GM19193 (cell line): ENCODE results near the gene SLC4A5.

ENCODE experiments used
- POLR2A ChIP-seq: IDR thresholded peaks from 4 replicates; pipeline ENCODE4 v1.6.1; 2011; ENCODE audit not compliant: insufficient read depth, insufficient read length; ENCODE audit errors: extremely low read depth

SLC4A5 gene

DNA sequence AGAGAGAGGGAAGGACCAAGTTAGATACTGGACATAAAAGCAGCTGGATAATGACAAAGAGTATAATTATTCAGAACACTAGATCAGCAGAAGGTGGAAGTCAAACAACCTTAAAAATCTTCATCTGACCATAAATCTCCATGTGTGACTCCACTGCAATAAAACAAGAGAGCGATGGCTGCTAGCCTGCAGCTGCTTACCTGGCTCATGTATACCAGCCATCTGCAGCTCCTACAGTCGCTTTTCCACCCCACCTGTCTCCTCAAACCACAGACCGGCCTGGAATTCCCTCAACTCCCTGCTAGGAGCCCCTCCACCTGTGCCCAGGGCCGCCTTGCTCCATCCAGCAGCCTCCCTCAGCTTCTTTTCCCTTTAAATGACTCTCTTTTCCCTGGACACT lies 64.5 kb downstream of the SLC4A5 start:
- no peak for TF ChIP-seq POLR2A

DNA sequence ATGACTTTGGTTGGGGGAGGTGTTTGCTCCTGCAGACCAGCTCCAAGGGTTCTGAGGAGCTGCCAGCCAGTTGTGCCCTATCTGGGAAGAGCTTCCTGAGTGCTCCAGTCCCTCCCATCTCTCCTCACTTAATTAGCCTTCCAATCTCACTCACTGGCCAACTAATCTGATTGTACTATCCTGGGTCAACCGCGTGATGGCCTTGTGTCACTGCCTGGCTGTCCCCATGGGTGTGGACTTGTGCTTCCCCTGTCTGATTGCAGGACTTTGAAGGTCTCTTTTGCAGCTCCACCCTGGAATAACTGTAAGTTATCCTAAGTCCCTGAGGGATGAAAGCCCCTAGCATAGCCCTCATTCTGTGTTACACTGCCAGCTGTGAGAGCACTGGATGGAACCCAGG lies 65.0 kb downstream of the SLC4A5 start:
- TF ChIP-seq POLR2A = no peak

DNA sequence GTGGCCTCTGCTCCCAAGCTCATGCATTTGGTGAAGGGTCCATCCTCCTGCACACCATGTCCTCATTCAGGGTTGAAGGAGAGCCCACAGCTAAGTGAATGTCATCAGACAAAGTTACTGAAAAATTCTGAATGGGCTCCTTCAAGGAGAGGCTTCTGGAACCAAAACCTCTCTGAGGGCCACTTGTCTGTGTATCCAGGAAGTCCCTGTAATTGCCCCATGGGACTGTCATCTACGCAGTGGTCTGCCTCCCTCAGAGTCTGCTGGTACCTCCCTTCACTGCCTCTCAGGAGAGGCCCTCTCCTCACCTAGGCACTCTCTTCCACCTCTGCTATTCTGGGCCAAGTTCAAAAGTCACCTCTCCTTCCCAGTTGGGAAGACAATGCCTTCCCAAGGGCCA lies 68.0 kb downstream of the SLC4A5 start:
- TF ChIP-seq POLR2A = no peak

DNA sequence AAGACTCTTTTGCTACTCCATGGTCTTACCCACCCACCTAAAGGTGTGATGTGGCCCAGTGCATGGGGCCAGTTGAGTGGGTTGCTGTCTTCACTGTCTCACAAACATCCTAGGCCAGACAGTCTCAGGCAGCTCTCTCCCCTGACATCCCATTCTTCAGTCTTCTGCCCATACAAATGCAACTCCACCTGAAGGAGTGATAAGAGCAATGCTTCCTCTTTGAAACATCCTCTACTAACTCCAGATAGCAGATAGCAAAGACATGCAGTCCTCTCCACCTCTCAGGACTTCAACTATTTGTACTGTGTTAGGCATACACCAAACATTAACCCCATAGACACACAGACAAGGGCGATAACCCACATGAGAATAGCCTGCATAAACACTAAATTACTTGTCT lies 73.5 kb downstream of the SLC4A5 start:
- no peak for TF ChIP-seq POLR2A

DNA sequence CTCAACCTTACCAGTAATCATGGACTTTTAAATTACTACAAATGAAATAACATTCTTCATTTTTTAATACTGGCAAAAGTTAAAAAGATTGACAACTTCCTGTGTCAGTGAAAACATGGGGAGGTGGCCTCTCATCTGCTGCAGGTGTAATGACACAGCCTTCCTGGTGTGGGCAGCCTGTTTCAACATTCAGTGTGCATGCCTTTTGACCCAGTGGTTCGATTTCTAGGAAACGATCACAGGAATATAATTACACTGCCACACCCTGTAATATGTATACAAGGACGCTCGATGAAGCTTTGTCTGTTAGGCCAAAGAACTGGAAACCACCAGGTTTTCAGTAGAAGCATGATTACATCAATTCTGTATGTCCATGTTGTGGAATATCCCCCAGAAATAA lies 76.1 kb downstream of the SLC4A5 start:
- no peak for TF ChIP-seq POLR2A

DNA sequence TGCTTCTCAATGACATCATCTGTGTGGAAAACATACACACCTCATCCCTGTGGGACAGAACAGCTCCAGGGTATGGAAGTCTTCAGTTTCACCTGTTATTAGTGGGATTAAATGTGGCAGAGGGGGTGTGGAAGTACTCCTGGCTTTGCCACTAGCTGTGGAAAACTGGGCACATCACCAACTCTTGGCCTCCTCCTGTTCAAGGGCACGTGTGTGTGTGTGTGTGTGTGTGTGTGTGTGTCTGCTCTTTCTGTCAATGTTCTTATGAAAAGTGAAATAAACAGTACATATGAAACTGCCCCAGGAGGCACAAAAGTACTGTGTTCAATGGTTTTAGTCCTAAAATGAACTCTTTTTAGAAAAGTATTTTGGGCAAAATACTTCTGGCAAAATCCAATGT lies 78.9 kb downstream of the SLC4A5 start:
- TF ChIP-seq POLR2A = no peak

DNA sequence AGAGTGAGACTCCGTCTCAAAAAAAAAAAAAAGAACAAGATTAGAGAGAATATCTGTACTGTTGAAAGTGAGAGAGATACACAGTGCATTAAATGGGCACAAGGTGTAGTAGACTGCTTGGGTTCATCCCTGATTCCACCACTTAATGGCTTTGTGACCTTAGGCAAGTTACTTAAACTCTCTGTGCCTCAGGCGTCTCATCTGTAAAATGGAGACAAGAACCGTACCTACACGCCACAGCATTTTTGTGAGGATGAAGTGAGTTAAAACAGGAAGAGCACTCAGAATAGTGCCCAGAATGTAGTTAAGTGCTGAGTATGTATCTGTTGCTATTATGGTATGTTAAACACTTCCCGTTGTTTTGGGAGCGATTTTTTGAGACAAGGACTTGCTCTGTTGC lies 80.5 kb downstream of the SLC4A5 start:
- no peak for TF ChIP-seq POLR2A

DNA sequence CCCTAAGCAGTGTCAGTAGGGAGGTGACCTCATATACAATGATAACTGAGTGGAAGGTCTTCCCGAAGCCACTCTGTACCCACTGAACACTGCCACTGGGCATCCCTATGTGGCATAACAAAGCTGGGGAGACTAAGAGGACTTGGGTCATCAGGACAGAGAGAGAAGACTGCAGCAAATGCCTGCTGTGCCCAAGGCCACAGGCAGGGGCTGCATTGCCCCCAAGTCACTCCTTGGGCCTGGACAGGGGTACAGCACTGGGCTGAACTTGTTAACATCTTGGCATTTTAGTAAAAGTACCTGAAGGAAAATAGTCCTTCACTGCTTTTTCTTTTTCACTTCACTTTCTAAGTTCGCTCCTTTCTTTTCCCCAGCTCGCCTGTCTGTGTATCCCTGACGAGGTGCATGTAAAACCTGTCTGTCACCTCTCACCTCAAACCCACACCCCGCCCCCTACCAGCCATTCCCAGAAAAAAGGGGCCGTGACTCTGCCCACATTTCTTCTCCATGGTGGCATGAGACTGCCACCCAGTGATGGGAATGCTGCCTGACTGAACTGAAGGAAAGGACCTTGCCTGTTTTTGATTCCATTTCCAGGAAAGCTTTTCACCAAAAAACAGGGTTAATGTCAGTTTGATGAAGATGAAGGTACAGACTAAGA lies 81.9 kb downstream of the SLC4A5 start:
- TF ChIP-seq POLR2A = no peak

DNA sequence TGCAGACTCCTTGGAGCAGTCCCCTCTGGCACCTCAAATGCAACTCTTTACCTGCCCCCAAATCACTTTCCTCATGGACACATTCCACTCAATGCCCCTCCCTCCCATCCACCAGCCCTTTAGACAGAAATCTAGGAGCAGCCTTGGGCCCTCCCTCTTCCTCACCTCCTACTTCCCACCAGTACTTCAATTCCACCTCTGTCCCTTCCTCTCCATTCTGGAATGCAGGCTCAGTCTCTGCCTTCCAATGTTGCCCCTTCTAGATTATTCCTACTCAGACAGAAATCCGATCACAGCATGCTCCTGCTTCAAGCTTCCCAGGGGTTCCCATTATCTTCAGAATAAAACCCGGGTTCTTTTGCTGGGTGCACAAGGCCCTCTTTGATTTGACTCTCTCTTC lies 82.7 kb downstream of the SLC4A5 start:
- TF ChIP-seq POLR2A = no peak

DNA sequence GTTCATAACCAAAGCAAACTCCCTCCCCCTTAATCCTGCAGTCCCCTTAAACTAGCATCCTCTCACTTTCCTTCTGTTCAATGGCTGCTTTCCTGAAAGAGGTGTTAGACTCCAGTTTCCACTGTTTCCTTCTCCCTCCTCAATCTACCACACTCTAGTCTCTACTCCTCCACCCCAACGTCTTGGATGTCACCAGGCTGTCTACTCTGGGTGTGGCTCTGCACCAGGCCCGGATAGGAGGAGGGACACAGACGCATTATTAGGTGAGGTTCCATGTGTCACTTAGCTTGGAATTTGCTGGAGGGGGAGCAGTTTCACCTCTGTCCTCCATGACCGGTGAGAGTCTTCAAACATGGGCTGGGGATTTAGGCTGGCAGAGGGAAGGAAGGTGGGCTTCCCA lies 83.5 kb downstream of the SLC4A5 start:
- TF ChIP-seq POLR2A = no peak

DNA sequence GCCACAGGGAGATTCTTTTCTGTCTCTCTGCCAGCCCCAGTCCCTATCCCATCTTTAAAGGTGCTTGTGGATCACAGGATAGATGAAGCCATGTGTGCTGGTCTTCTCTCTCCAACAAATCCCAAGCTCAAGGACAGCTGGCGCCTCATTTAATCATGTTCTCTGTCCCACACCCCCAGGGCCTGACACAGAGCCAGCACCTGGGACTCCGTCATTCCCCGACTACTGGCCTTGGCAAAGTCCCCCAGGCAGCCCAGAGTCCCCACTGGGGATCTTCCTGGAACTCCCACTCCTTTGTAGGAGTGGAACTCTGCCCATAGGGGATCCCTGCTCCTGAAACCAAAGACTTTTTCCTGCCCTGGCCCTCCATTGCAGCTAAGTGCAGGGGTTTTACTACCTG lies 84.0 kb downstream of the SLC4A5 start:
- no peak for TF ChIP-seq POLR2A

DNA sequence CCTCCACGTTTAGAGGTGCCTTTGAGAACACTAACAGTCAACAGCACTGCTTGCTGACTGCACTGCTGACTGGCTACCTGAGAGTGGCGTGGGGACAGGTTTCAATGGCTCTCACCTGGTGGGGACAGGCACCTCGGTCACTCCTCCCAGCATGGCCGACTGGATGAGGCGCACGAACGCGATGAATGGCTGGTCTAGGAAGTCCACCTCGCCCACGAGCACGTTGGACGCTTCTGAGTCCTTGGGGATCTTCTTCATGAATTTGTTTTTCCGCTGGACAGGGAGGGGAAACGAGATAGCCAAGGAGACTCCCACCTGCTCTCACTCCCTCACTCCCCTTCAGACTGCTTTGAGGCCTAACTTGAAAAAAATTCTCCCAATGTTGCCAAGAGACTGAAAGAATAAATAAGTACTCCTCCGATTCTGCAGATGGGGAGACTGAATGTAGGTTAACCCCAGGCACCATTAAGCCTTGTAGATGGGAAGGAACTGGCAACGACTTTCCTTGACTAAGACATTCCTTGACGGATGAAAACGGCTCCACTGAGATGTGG lies 87.5 kb downstream of the SLC4A5 start:
- TF ChIP-seq POLR2A = no peak

DNA sequence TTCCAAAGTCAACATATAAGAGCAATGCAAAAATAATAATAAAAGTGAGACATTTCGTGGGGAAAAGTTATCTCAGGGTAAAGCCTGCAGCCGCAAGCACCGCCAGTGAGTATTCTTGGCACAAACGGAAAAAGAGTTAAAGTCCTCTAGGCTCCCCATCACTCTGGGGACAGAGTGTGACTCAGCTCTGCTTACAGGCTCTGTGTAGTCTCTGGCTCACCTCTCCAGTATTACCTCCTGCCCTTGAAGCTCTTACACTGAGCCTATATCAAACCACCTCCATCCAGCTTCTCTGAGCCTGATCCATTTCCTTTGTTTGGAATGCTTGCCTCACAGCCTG lies 89.3 kb downstream of the SLC4A5 start:
- no peak for TF ChIP-seq POLR2A

DNA sequence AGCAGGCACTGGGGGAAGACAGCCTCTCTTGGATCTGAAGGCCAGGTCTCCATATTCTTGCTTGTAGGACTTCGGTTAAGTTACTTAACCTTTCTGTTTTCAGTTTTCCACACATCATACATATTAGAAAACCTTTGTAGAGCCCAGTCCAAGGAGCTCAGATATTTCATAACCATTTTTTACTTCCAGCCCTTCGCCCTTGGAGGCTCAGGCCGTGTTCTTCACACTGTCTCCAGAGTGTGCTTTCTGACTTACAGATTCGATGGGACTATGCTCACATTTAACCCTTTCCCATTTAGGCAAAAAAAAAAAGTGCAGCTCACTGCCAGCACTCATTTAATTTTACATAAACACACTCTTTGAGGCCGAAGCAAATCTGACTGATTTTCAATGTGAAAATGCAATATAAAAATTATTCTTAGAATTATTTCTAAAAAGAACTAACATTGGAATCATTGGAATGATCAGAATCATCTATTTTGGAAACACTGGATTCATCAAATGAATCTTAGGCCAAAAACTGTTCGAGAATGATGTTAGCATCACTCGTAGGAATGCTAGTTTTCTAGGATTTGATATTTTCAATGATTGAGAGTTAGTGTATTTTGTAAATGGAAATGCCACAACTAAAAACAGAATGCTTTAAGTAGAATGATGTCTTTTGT lies 89.8 kb downstream of the SLC4A5 start:
- no peak for TF ChIP-seq POLR2A

DNA sequence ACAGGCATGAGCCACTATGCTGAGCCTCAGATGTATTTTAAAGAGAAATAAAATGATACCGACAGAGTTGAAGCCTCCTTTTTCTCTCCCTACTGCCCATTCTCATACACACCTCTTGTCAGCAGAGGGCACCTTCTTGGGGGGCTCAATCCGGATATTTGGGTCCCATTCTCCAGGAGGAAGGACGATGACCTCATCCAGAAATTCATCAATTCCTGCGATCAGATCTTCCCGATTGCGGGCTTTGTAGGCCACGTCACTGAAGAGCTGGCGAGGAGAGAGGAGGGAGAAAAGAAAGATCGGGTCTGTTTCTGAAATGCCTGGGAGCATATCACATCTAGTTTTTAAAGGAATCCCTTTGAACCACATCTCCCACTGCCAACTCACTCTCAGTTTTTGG lies 90.4 kb downstream of the SLC4A5 start:
- no peak for TF ChIP-seq POLR2A

DNA sequence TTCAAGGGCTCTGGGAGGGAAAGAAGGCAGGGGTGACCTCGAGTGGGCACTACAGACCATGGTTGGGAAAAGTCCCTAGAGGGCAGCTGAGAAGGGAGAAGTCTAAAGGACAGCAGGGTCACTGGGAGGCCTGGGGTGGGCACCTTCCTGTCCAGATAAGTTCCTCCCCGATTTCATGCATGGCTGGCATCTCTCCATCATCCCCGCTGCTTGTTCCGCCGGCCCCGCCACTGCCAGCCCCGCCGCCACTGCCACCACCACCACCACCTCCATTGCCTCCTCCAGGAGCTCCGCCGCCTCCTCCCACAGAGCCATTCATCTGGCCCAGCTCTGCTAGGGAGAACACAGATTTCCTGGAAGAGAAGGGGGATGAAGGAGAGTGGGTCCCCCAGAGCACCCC lies 91.2 kb downstream of the SLC4A5 start:
- no peak for TF ChIP-seq POLR2A
